OCI-LY1 (cell line): ENCODE data around the gene TGM2.

Experiments used
- H2AFZ ChIP-seq: fragments of 200-600 bp; sonication (generic), shearing (Covaris generic); 2 replicates; pipeline ENCODE4 v1.6.0; 2014; ENCODE audit warnings: antibody characterized with exemption, mild to moderate bottlenecking, low read length
- H3F3A ChIP-seq: fragments of 200-600 bp; sonication (generic), shearing (Covaris generic); 2 replicates; pipeline ENCODE4 v1.6.0; 2014; ENCODE audit warnings: mild to moderate bottlenecking, antibody characterized with exemption, low read length, moderate library complexity; ENCODE audit not compliant: insufficient read depth
- H3K27ac ChIP-seq: fragments of 200-600 bp; sonication (generic); 2 replicates; pipeline ENCODE4 v1.5.1; 2014; ENCODE audit warnings: low read length, mixed run types, mild to moderate bottlenecking, low read depth; ENCODE audit not compliant: poor library complexity, severe bottlenecking
- H3K27me3 ChIP-seq: fragments of 200-600 bp; sonication (generic); 2 replicates; pipeline ENCODE4 v1.6.0; 2014; ENCODE audit warnings: antibody characterized with exemption, mild to moderate bottlenecking, low read length, moderate library complexity; ENCODE audit not compliant: insufficient read depth
- H3K36me3 ChIP-seq: fragments of 200-600 bp; sonication (generic); 2 replicates; pipeline ENCODE4 v1.6.1; 2014; ENCODE audit warnings: mild to moderate bottlenecking, antibody characterized with exemption, low read length, moderate library complexity, mixed read lengths; ENCODE audit not compliant: insufficient read depth
- H3K4me1 ChIP-seq: fragments of 200-600 bp; sonication (generic); 2 replicates; pipeline ENCODE4 v1.5.1; 2014; ENCODE audit warnings: mild to moderate bottlenecking, low read length, moderate library complexity; ENCODE audit not compliant: insufficient read depth, severe bottlenecking
- H3K4me2 ChIP-seq: fragments of 200-600 bp; sonication (generic), shearing (Covaris generic); 2 replicates; pipeline ENCODE4 v1.6.1; 2014; ENCODE audit warnings: low read length
- H3K4me3 ChIP-seq: fragments of 200-600 bp; sonication (generic); 2 replicates; pipeline ENCODE4 v1.5.1; 2014; ENCODE audit warnings: low read length, low read depth, mild to moderate bottlenecking, mixed read lengths; ENCODE audit not compliant: poor library complexity, severe bottlenecking
- H3K79me2 ChIP-seq: fragments of 200-600 bp; shearing (Covaris generic); 2 replicates; pipeline ENCODE4 v1.6.1; 2016; ENCODE audit warnings: mixed run types, low read length, mixed read lengths; ENCODE audit not compliant: insufficient read depth
- H3K9ac ChIP-seq: fragments of 200-600 bp; sonication (generic), shearing (Covaris generic); 2 replicates; pipeline ENCODE4 v1.6.1; 2014; ENCODE audit warnings: mild to moderate bottlenecking, low read length, mixed read lengths
- H3K9me2 ChIP-seq: fragments of 200-600 bp; sonication (generic), shearing (Covaris generic); 2 replicates; pipeline ENCODE4 v1.6.1; 2014; ENCODE audit warnings: low read depth, mild to moderate bottlenecking, low read length, mixed read lengths
- H3K9me3 ChIP-seq: fragments of 200-600 bp; shearing (Covaris generic); 2 replicates; pipeline ENCODE4 v1.6.1; 2014; ENCODE audit warnings: low read length, mixed read lengths
- H4K20me1 ChIP-seq: fragments of 200-600 bp; sonication (generic), shearing (Covaris generic); 2 replicates; pipeline ENCODE4 v1.6.0; 2016; ENCODE audit warnings: mild to moderate bottlenecking, low read length; ENCODE audit not compliant: insufficient read depth
- EZH2 ChIP-seq: fragments of 200-600 bp; sonication (generic), shearing (Covaris generic); IDR thresholded peaks from 2 replicates; pipeline ENCODE4 v1.8.0; 2017; ENCODE audit warnings: borderline replicate concordance, mixed run types, mild to moderate bottlenecking, antibody characterized with exemption, low read length, moderate library complexity, mixed read lengths
- TF ChIP-seq, protein P1 (sequence below): fragments of 200-600 bp; sonication (generic), shearing (Covaris generic); IDR thresholded peaks from 2 replicates; pipeline ENCODE4 v1.5.1; 2017; ENCODE audit warnings: mild to moderate bottlenecking, antibody characterized with exemption, low read length, moderate library complexity, mixed read lengths

TGM2 gene

DNA sequence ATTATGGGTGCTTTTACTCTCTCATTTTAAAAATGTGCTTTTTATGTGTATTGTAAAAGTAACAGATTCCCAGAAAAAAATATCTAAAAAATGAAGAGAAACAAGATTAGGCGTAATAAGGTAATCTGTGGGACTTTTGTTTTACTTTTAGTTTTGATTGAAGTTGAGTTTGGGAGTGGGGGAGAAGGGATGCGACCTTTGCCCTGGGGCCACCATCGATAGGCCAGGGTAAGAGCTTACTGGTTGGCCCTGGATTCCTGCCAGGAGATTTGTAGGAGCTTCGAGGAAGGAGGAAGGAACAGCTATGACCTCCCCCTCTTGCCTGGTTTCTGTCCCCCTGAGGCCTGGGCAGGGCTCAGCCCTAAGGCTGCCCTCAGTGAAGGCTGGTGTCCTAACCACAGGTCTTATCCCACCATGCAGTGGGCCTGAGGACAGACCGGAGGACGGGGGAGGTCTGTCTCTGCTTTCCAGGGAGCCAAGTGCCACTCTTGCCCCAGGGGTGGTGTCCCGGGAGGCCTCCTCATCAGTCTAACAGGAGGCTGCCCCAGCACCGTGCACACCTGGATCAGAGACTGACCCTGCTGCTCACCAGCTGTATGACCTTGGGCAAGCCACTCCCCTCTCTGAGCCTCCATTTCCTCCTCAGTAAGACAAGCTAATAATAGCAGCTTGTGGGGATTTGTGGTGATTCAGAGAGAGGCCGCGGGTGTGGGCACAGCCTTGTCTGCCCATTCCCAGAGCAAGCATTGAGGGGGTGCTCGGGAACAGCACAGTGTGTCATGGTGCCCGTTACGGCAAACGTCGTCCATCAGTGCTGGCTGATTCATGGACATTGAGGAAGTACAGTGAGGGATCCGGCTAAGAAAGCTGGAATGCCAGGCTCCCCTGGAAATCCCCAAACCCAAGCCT is 21.2 kb downstream of the TGM2 start:
- Histone ChIP-seq H3K4me3 (no peak overlapping the region), H2AFZ (no peak overlapping the region)

DNA sequence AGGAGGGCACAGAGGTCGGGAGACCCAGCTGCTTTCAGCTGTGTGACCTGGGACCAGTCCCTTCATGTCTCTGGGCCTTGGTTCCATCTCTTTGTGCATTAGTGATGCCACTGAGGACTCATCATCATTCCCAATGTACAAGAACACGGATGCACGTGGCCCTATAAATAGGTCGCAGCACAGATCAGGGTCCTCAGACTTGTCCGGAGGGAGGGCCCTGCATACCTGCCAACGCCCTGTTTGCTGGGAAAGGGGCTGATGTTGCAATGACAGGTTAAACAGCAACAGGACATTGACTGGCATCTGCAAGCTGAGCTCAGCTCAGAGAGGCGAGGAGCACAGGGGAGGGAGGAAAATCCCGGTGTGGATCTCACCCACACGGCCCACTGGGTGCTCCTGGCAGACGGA is 21.8 kb downstream of the TGM2 start:
- no peaks in the 10 kb centered on the region for H3K9me3 ChIP-seq
- H3K27me3 ChIP-seq: no peaks in the 10 kb centered on the region
- no peaks in the 10 kb centered on the region for H3K79me2 ChIP-seq
- no peak overlapping the region for H3K4me3 ChIP-seq
- no peaks in the 10 kb centered on the region for H3K9me2 ChIP-seq
- H3K4me2 ChIP-seq: no peak overlapping the region
- H3K9ac ChIP-seq: no peak overlapping the region
- TF ChIP-seq, protein P1, sequence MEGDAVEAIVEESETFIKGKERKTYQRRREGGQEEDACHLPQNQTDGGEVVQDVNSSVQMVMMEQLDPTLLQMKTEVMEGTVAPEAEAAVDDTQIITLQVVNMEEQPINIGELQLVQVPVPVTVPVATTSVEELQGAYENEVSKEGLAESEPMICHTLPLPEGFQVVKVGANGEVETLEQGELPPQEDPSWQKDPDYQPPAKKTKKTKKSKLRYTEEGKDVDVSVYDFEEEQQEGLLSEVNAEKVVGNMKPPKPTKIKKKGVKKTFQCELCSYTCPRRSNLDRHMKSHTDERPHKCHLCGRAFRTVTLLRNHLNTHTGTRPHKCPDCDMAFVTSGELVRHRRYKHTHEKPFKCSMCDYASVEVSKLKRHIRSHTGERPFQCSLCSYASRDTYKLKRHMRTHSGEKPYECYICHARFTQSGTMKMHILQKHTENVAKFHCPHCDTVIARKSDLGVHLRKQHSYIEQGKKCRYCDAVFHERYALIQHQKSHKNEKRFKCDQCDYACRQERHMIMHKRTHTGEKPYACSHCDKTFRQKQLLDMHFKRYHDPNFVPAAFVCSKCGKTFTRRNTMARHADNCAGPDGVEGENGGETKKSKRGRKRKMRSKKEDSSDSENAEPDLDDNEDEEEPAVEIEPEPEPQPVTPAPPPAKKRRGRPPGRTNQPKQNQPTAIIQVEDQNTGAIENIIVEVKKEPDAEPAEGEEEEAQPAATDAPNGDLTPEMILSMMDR: no peak
- no peak for TF ChIP-seq EZH2
- H3F3A ChIP-seq: no peaks in the 10 kb centered on the region
- H3K27ac ChIP-seq: no peak overlapping the region
- no peak overlapping the region for H2AFZ ChIP-seq
- H4K20me1 ChIP-seq: no peaks in the 10 kb centered on the region
- no peaks in the 10 kb centered on the region for H3K4me1 ChIP-seq
- H3K36me3 ChIP-seq: no peaks in the 10 kb centered on the region

More for the DNA sequence above, 21.2 kb downstream of the TGM2 start:
- Histone ChIP-seq H3K9me2 (no peaks in the 10 kb centered on the region), H3K9me3 (no peaks in the 10 kb centered on the region), H3K27me3 (no peaks in the 10 kb centered on the region), H3K4me1 (no peaks in the 10 kb centered on the region), H3K79me2 (no peaks in the 10 kb centered on the region), H3K4me2 (no peak overlapping the region), H3K36me3 (no peaks in the 10 kb centered on the region), H3F3A (no peaks in the 10 kb centered on the region), H4K20me1 (no peaks in the 10 kb centered on the region), H3K9ac (no peak overlapping the region), H3K27ac (no peak overlapping the region)
- no peak for TF ChIP-seq EZH2
- TF ChIP-seq, protein P1: no peak

DNA sequence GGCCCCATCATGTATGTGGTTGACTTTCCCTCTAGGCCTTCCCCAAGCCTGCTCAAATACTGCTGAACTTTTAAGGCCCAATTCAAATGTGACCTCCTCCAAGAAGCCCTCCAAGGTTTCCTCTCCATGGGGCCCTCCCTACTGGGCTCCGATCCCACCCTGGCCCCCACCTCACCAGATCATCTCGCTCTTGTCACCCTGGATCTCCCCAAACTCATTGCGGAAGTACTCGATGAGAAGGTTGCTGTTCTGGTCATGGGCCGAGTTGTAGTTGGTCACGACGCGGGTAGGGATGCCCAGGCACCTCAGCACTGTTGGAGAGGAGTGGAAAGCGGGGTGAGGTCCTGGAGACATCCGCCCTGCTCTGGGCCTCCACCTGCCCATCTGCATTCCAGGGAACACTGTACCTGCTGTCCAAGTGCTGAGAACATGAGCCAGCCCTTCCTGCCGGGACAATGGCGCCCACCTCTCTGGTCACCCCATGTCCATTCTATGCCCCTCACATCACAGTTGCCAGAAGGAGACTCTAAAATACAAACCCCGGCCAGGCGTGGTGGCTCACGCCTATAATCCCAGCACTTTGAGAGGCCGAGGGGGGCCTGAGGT is 23.1 kb downstream of the TGM2 start:
- Histone ChIP-seq H3K4me2 (no peak overlapping the region), H3K9me3 (no peaks in the 10 kb centered on the region), H3K9ac (no peak overlapping the region), H3K36me3 (no peaks in the 10 kb centered on the region), H3K4me3 (no peak overlapping the region), H3K79me2 (no peaks in the 10 kb centered on the region), H3K27me3 (no peaks in the 10 kb centered on the region), H3K4me1 (no peaks in the 10 kb centered on the region), H4K20me1 (no peaks in the 10 kb centered on the region), H3K27ac (no peak overlapping the region), H3K9me2 (no peaks in the 10 kb centered on the region), H3F3A (no peaks in the 10 kb centered on the region), H2AFZ (no peak overlapping the region)
- TF ChIP-seq EZH2: no peak
- TF ChIP-seq, protein P1: no peak
